Measurements from ENCODE around the gene UNC13D.

GRCh38 chr17:75892556-75893224 lies 48.5 kb upstream of the UNC13D start:
- TF ChIP-seq CTCF (conservative IDR thresholded peaks at IDR 0.05) (no peak), ZFX (IDR thresholded peaks at IDR 0.05) (no peak)

Data from C4-2B (cell line).